A549 (cell line): ENCODE results near the gene CDC20.

Source experiments
- KDM1A ChIP-seq: fragments of 200-600 bp; sonication (generic); IDR thresholded peaks from 2 replicates; pipeline ENCODE4 v1.6.1; 2016; ENCODE audit warnings: low read depth, mild to moderate bottlenecking
- POLR2A ChIP-seq: IDR thresholded peaks from 2 replicates; pipeline ENCODE4 v1.6.1; 2012; ENCODE audit warnings: mild to moderate bottlenecking, low read length

GRCh38 chr1:43387976-43388599, 29.3 kb downstream of the CDC20 start:
- TF ChIP-seq KDM1A: no peak
- TF ChIP-seq POLR2A: no peak
